ENCODE results near the gene MAPKAP1.

DNA sequence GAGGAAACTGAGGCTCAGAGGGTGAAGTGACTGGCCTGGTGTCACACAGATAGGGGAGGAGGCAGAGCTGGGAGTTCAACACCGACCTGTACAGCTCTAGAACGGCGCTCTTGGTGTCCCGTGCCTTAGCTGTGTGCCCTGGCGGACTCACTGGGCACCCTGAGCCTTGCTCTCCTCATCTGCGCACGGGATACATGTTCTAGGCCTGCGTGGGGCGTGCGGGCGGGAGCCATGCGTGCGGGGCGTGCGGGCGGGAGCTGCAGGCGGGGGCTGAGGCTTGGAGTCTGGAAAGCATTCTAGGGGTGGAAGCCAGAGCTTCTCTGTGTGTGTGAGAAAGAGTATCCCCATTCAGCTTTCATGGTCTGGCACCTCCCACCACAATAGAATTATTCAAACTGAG lies 280.1 kb downstream of the MAPKAP1 start:
- TF ChIP-seq, protein P1, sequence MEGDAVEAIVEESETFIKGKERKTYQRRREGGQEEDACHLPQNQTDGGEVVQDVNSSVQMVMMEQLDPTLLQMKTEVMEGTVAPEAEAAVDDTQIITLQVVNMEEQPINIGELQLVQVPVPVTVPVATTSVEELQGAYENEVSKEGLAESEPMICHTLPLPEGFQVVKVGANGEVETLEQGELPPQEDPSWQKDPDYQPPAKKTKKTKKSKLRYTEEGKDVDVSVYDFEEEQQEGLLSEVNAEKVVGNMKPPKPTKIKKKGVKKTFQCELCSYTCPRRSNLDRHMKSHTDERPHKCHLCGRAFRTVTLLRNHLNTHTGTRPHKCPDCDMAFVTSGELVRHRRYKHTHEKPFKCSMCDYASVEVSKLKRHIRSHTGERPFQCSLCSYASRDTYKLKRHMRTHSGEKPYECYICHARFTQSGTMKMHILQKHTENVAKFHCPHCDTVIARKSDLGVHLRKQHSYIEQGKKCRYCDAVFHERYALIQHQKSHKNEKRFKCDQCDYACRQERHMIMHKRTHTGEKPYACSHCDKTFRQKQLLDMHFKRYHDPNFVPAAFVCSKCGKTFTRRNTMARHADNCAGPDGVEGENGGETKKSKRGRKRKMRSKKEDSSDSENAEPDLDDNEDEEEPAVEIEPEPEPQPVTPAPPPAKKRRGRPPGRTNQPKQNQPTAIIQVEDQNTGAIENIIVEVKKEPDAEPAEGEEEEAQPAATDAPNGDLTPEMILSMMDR (IDR thresholded peaks at IDR 0.05), result no peak
- TF ChIP-seq POLR2A (IDR thresholded peaks at IDR 0.05), result no peak
